ENCODE data around the gene CES4A.
"Not testable (repeated sequence)": the region's sequence is repeated elsewhere in the genome, so short reads cannot be mapped to it uniquely, and the experiment has no call there.

CES4A gene

GRCh38 chr16:66956154-66956457, 32.3 kb upstream of the CES4A start:
- not testable (repeated sequence) for DNase-seq (ENCODE audit: low read depth)

GRCh38 chr16:66958857-66959703, 29.3 kb upstream of the CES4A start:
- no peak for DNase-seq (ENCODE audit: low read depth)

- DNase-seq (ENCODE audit: low read depth), result no peak
These were observed 28.7 kb upstream of the CES4A start for GRCh38 chr16:66959704-66960161.

- no peak for DNase-seq (ENCODE audit: low read depth)
These were observed 28.1 kb upstream of the CES4A start for GRCh38 chr16:66960270-66960669.

- DNase-seq (ENCODE audit: low read depth), result peak; percentile 31
These were observed 27.2 kb upstream of the CES4A start, which contains the start of gene CES3 for GRCh38 chr16:66961065-66961744. TSS of gene CES3 (plus strand) at chr16:66961266. CDS start at chr16:66961308, 42 bp downstream.

GRCh38 chr16:66961914-66962313, 26.5 kb upstream of the CES4A start:
- DNase-seq (ENCODE audit: low read depth), result no peak

- DNase-seq (ENCODE audit: low read depth), result no peak
These were observed 24.3 kb upstream of the CES4A start for GRCh38 chr16:66964049-66964448.

GRCh38 chr16:66968847-66969246, 19.5 kb upstream of the CES4A start:
- DNase-seq (ENCODE audit: low read depth), result no peak

GRCh38 chr16:66970775-66971720, 17.3 kb upstream of the CES4A start:
- no peak for DNase-seq (ENCODE audit: low read depth)

- DNase-seq (ENCODE audit: low read depth), result no peak
These were observed 15.4 kb upstream of the CES4A start for GRCh38 chr16:66972983-66973382.

- no peak for DNase-seq (ENCODE audit: low read depth)
These were observed 14.7 kb upstream of the CES4A start for GRCh38 chr16:66973716-66974115.

- not testable (repeated sequence) for DNase-seq (ENCODE audit: low read depth)
These were observed 14.0 kb upstream of the CES4A start for GRCh38 chr16:66974156-66974931.

GRCh38 chr16:66974932-66975246, 13.5 kb upstream of the CES4A start:
- peak; percentile 15 for DNase-seq (ENCODE audit: low read depth)

- DNase-seq (ENCODE audit: low read depth), result no peak
These were observed 13.0 kb upstream of the CES4A start for GRCh38 chr16:66975302-66975893.

GRCh38 chr16:66976746-66977145, 11.6 kb upstream of the CES4A start:
- no peak for DNase-seq (ENCODE audit: low read depth)

- DNase-seq (ENCODE audit: low read depth), result peak; percentile 88
These were observed 10.9 kb upstream of the CES4A start for GRCh38 chr16:66977341-66978113.

- DNase-seq (ENCODE audit: low read depth), result no peak
These were observed 9.2 kb upstream of the CES4A start for GRCh38 chr16:66979011-66979717.

- DNase-seq (ENCODE audit: low read depth), result no peak
These were observed 5.4 kb upstream of the CES4A start for GRCh38 chr16:66983033-66983432.

- DNase-seq (ENCODE audit: low read depth), result peak; percentile 53
These were observed 3.5 kb upstream of the CES4A start for GRCh38 chr16:66984892-66985311.

- no peak for DNase-seq (ENCODE audit: low read depth)
These were observed 1.8 kb upstream of the CES4A start for GRCh38 chr16:66986559-66986958.

Measured in activated T-helper 9 cell treated with anti-CD3 and anti-CD28 coated beads, Interleukin-2, amount 50 U/mL, for 16 hours (primary cell).